NAMALWA (cell line): ENCODE measurements around the gene PACS1.
"Not testable (repeated sequence)": the region's sequence is repeated elsewhere in the genome, so short reads cannot be mapped to it uniquely, and the experiment has no call there.

Experiments used
- DNase-seq: peaks from one replicate; pipeline ENCODE4 v3.0.0-alpha.2; 2015; ENCODE audit warnings: low spot score

PACS1 gene

DNA sequence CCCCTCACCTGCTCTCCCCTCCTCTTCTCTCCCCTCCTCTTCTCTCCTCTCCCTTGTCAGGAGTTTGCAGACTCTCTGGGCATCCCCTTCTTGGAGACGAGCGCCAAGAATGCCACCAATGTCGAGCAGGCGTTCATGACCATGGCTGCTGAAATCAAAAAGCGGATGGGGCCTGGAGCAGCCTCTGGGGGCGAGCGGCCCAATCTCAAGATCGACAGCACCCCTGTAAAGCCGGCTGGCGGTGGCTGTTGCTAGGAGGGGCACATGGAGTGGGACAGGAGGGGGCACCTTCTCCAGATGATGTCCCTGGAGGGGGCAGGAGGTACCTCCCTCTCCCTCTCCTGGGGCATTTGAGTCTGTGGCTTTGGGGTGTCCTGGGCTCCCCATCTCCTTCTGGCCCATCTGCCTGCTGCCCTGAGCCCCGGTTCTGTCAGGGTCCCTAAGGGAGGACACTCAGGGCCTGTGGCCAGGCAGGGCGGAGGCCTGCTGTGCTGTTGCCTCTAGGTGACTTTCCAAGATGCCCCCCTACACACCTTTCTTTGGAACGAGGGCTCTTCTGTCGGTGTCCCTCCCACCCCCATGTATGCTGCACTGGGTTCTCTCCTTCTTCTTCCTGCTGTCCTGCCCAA, 206.0 kb downstream of the PACS1 start:
- DNase-seq = no peak

GRCh38 chr11:66276619-66277018, 206.5 kb downstream of the PACS1 start:
- DNase-seq = not testable (repeated sequence)

- DNase-seq = not testable (repeated sequence)
These were observed 207.0 kb downstream of the PACS1 start for GRCh38 chr11:66277064-66277463.

DNA sequence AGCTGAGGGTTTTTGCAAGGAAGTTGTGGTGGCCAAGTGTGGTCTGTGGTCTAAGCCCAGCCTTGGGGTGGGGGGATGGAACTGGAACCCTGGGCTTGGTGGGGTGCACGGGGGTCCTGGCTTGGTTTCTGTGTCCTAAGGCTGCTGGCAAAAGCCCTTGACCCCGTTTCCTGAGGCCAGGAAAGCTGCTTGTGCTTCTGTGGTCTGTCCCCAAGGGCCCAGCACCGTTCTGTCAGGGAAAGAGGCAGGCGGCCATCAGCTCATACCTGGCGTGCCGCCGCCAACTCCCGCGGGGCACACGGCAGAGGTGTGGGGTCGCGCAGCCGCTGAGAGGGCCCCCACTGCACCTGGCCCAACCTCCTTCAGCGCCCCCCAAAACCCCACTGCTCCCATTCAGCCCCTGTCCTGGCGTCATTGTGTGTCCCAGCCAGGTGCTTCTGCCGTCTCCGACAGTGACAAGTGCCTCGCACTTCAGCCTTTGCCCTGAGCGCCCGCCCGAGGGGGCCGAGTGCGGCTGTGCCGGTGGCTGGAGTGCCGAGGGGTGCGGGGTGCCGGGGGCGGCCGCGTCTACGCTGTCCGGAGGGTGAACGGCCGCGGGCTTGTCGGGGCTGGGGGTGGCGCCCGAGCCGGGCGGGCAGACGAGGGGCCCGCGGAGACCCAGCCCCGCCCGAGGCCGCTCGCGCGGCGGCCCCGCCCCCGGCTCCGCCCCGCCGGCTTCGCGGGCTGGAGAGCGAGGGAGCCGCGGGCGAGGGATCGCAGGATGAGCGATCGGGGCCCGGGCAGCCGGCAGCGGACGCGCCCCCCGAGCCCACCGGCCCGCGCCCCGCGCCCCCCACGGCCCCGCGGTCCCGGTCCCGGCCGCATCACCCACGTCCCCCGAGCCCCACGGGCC, 207.6 kb downstream of the PACS1 start, which contains the start of gene CNIH2:
CNIH2 (plus strand) TSS at position 705 of the 892 bp plus-strand sequence. CDS start 282 bp downstream, outside the sequence.
- peak; percentile 53 for DNase-seq

GRCh38 chr11:66278363-66279091, 208.5 kb downstream of the PACS1 start:
- DNase-seq = peak; percentile 44

GRCh38 chr11:66279092-66279734, 209.1 kb downstream of the PACS1 start:
- DNase-seq = no peak

DNA sequence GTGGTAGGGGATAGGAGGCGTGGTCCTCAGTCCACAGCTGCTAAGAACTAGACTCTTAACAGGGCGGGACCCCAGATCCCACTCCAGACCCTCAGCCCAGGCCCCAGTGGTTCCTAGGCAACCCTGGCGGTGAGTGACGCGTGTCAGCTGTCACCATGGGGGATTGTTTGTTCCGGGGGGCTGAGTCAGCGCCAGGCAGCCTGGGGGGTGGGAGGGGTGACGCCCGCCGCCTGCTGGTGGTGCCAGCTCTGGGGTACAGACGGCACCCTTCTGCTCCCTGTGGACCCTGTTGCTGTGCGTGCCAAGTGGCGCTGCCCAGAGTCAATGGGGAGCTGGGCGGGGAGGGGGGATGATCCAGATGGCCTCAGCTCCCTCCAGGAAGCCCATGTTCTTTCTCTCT, 210.4 kb downstream of the PACS1 start:
- no peak for DNase-seq

GRCh38 chr11:66281001-66281400, 210.9 kb downstream of the PACS1 start:
- no peak for DNase-seq

- DNase-seq = no peak
These were observed 211.8 kb downstream of the PACS1 start for GRCh38 chr11:66281776-66282467.

DNA sequence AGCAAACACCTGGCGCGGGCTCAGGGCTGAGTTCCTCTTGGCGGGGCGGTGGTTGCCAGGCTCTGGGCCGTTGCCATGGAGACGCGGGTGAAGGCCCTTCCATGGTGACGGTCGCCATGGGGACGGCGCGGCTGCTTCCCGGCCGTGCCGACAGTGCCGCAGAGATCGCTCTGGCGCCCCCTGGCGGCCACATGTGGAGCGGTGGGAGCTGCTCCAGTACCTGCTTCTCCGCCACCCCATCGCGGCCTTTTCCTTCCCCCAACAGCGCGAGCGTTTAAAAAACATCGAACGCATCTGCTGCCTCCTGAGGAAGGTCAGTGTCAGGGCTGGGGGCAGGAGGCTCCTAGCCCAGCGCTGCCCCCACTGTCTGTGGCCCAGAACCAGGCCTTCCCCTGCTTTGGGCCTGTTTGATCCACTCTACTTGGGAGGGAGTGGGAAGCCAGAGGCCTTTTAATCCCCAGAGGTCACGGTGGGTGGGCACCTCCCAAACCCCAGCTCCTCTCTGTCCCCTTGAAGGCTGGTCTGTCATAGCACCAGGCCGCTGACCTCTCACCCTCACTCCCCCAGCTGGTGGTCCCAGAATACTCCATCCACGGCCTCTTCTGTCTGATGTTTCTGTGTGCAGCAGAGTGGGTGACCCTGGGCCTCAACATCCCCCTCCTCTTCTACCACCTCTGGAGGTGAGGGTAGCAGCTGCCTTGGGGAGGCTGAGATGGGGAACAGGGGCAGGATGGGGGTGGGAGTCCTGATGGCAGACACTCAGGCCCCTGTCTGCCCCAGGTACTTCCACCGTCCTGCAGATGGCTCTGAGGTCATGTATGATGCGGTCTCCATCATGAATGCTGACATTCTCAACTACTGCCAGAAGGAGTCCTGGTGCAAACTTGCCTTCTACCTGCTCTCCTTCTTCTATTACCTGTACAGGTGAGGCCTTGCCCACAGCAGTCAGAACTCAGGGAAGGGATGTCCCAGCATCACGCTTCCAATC, 212.7 kb downstream of the PACS1 start:
- DNase-seq = peak; percentile 99

DNA sequence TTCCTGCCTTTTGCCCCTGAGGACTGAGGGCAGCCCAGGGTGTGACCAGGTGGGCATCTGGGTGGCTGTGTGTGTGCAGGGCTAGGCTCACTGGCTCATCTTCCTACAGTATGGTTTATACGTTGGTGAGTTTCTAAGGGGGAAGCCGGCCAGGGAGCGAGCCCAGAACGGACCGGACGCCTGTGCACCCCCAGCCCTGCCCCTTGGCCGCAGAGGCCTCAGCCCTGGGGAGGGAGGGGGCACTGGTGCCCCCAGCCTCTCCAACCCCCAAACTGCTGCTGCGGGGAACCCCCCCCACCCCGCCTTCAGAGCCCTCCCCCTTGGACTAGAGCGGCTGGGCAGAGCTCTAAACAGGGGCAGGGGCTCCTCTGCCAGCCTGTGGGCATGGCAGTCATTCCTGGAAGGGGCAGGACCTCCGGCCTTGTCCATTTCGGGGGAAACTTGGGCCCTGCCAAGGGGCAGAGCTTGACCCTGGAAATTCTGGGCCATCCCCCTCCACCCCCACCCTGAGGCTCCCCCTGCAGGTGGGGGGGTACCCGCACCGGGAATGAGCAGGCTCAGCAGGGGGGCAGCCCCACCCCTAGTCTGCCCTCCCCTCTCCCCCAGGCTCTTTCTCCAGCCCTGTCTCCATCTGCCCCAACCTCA, 213.5 kb downstream of the PACS1 start:
- no peak for DNase-seq

DNA sequence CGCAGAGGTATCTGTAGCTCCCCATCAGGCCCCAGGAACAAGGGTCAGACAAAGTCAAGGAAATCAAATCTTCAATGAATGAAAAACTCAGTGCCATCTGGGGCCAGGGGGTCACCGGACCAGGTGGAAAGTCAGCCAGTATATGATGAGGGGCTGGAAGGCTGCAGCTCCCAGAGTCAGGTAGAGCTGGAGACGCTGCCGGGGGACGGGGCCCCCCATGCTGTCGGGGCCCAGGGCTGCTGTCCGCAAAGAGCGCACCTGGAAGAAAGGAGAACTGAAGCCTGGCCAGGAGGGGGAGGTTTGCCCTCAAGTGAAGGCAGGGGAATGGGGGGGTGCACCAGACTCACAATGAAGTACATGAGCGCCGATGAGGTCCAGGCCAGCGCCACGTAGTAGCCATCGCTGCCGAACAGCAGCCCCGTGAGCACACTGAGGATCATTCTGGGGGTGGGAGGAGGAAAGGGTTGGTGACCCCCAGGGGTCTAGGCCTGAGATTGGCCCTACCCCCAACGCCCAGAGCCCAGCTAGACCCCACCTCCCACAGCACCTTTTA, 214.5 kb downstream of the PACS1 start:
- no peak for DNase-seq

DNA sequence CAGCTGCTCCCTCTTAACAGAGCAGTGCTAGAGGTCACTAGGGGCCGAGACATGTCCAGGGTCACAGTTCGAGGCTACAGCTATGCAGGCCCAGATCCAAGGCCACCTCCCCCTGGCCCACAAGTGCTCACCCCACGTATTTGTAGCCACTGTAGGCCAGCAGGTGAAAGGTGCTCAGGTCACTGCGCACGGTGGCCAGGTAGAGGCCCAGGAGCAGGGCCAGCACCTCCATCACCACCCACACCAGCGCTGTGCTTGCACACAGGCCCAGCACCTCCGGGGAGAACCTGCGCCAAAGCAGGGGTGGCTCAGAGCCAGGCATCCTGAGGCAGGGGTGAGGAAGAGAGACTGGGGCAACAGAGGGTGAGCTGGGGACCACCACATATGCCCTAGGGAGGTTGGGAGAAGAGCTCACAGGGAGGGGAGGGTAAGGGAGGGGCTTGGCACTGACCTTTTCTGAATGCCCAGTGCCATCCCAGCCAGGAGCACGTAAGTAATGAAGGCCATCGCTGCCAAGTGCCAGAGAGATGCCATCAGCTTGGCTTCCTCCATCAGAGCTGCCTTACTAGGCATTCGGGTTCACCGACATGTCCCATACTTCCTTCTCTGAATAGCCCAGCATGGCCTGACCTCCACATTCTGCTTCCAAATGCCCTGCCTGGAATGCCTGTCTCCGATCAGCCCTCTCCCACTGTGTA, 215.3 kb downstream of the PACS1 start:
- no peak for DNase-seq

DNA sequence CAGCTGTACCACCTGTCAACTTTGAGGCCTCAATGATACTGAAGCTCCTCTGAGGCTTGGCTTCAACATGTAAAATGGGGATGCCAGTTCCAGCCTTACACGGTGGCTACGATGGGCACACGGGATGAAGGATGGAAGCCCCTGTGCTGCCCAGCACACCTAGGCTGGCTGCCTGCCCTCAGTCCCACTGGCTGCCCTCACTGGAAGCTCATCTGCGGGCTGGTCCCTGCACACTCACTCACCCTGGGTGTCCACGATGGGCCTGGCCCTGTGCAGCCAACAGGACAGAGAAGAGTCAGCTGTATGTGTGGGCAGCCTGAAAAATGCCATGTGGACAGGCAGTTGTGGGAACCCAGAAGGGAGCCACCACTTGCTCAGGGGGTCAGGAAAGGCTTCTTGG, 216.6 kb downstream of the PACS1 start:
- DNase-seq = no peak

DNA sequence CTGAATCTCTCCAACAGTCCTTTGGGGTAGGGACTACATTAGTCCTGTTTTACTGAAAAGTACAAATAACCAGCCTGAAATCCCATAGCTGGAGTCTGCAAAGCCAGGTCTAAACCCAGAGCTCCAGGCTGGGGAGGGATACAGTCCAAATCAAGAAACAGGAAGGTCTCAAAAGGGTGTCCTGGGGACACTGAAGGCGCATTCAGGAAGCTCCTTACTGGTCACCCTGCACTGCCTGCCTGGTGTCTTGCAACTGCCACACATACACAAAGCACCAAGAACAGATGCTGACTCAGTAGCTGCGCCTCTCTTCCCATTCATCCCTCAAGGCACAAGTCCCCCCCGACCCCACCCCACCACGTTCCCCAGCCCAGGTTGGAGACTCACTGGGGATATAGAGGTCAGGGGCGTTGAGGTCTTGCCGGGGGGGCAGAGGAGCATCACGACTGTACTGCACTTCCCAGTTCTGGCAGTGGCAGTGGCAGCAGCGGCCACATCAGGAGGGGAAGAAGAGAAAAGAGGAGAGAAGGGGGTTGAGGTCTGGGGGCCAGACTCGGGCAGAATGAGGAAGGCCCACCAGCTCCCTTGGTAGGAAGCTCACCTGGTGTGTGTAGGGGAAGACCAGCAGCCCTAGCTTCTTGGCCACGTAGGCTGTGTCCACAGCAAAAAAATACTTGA, 217.3 kb downstream of the PACS1 start:
- no peak for DNase-seq

DNA sequence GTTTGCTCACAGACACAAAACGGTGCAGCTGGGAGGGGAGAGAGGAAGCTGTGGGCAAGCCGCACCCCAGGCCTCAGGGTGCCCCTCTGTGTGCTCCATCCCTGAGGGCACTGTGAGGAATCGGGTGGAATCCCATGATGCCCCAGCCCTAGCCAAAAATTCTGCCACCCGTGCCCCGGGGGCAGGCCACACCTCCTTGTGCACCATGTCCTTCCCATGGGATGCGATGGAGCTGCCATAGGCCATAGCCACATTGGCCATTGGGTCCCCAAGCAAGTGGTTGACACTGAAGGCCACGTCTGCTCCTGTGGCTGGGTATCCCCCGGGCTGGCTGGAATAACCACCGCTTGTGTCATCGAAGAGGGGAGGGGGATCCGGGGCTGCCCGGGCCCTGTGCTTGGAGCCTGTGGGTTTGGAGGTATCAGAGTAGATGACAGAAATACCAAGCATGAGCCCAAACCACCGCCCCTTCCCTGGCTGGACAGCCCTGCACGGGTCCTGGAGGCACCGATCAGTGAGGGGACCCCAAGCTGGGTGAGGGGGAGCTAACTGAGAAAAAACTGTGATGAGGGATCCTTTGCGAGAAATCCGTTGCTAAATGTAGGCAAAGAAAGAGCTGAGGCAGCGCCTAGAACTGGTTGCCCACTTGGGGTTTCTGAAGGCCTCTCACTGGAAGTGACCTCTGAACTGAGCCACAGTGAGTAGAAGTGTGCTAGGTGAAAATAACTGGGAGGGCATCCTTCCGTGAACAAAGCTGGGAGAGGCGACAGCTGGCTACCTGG, 218.0 kb downstream of the PACS1 start:
- peak; percentile 38 for DNase-seq
